ENCODE results near the gene ZNF423.

Gene ZNF423

GRCh38 chr16:49846800-49847199 lies 9.1 kb downstream of the ZNF423 start:
- DNase-seq: no peak

- DNase-seq: no peak
These were observed 11.6 kb downstream of the ZNF423 start for GRCh38 chr16:49844359-49844758.

- DNase-seq: no peak
These were observed 12.2 kb downstream of the ZNF423 start for GRCh38 chr16:49843758-49844157.

- DNase-seq: no peak
These were observed 12.9 kb downstream of the ZNF423 start for GRCh38 chr16:49842972-49843371.

- DNase-seq: no peak
These were observed 16.7 kb downstream of the ZNF423 start for GRCh38 chr16:49839017-49839825.

- no peak for DNase-seq
These were observed 17.4 kb downstream of the ZNF423 start for GRCh38 chr16:49838441-49839016.

- DNase-seq: no peak
These were observed 18.1 kb downstream of the ZNF423 start for GRCh38 chr16:49837688-49838410.

- no peak for DNase-seq
These were observed 19.2 kb downstream of the ZNF423 start for GRCh38 chr16:49836668-49837067.

- DNase-seq: no peak
These were observed 19.7 kb downstream of the ZNF423 start for GRCh38 chr16:49836218-49836617.

GRCh38 chr16:49835161-49835777 lies 20.6 kb downstream of the ZNF423 start:
- no peak for DNase-seq

- DNase-seq: no peak
These were observed 21.3 kb downstream of the ZNF423 start for GRCh38 chr16:49834531-49835151.

- no peak for DNase-seq
These were observed 21.9 kb downstream of the ZNF423 start for GRCh38 chr16:49833796-49834530.

- no peak for DNase-seq
These were observed 22.8 kb downstream of the ZNF423 start for GRCh38 chr16:49833085-49833484.

GRCh38 chr16:49832177-49832576 lies 23.7 kb downstream of the ZNF423 start:
- DNase-seq: no peak

GRCh38 chr16:49830873-49831272 lies 25.0 kb downstream of the ZNF423 start:
- no peak for DNase-seq

- DNase-seq: no peak
These were observed 27.2 kb downstream of the ZNF423 start for GRCh38 chr16:49828533-49829267.

GRCh38 chr16:49827805-49828438 lies 28.0 kb downstream of the ZNF423 start:
- no peak for DNase-seq

- DNase-seq: no peak
These were observed 29.4 kb downstream of the ZNF423 start for GRCh38 chr16:49826515-49826914.

GRCh38 chr16:49825041-49825440 lies 30.9 kb downstream of the ZNF423 start:
- DNase-seq: no peak

GRCh38 chr16:49824593-49824992 lies 31.3 kb downstream of the ZNF423 start:
- no peak for DNase-seq

Measured in NCI-H1105 (cell line).